ENCODE data around the gene SIGLEC5.

SIGLEC5 gene

GRCh38 chr19:51587264-51588191 lies 42.7 kb downstream of the SIGLEC5 start:
- no peak for DNase-seq

GRCh38 chr19:51586799-51587198 lies 43.4 kb downstream of the SIGLEC5 start:
- no peak for DNase-seq

GRCh38 chr19:51586103-51586728 lies 44.0 kb downstream of the SIGLEC5 start:
- no peak for DNase-seq

GRCh38 chr19:51576850-51577249 lies 53.4 kb downstream of the SIGLEC5 start:
- DNase-seq, result no peak

GRCh38 chr19:51573331-51573730 lies 56.9 kb downstream of the SIGLEC5 start:
- no peak for DNase-seq

GRCh38 chr19:51572908-51573307 lies 57.3 kb downstream of the SIGLEC5 start:
- DNase-seq, result peak in 1 of 2 experiments; percentile 26

GRCh38 chr19:51572410-51572809 lies 57.8 kb downstream of the SIGLEC5 start:
- DNase-seq, result no peak

GRCh38 chr19:51571599-51571998 lies 58.6 kb downstream of the SIGLEC5 start:
- no peak for DNase-seq

GRCh38 chr19:51570962-51571575 lies 59.1 kb downstream of the SIGLEC5 start, which contains the start of gene ZNF175:
ZNF175 (plus strand) TSS chr19:51571283; CDS start chr19:51573330, 2,047 bp downstream.
- DNase-seq, result peak; percentile 46 to 78

GRCh38 chr19:51568456-51568855 lies 61.7 kb downstream of the SIGLEC5 start:
- no peak for DNase-seq

GRCh38 chr19:51567583-51567982 lies 62.6 kb downstream of the SIGLEC5 start:
- DNase-seq, result no peak

- no peak for DNase-seq
Measured at GRCh38 chr19:51566489-51567100, 63.6 kb downstream of the SIGLEC5 start.

GRCh38 chr19:51565583-51565982 lies 64.6 kb downstream of the SIGLEC5 start:
- no peak for DNase-seq

- no peak for DNase-seq
Measured at GRCh38 chr19:51564791-51565190, 65.4 kb downstream of the SIGLEC5 start.
